HFFc6 (cell line): ENCODE data around the gene ECSCR. TPM values are rescaled to one million over a fixed set of nuclear protein-coding genes. Genes with fewer than 3 reads are reported as not detected.

Source experiments
- DNase-seq: peaks from one replicate; pipeline ENCODE4 v3.0.0-alpha.2; 2018
- H3K27ac Mint-ChIP-seq: 2 replicates; pipeline ENCODE4 v1.8.0; 2020; ENCODE audit warnings: mild to moderate bottlenecking, mixed read lengths
- H3K27me3 Mint-ChIP-seq: 2 replicates; pipeline ENCODE4 v1.8.0; 2021; ENCODE audit warnings: mild to moderate bottlenecking, moderate library complexity, mixed read lengths; ENCODE audit not compliant: insufficient read depth
- H3K36me3 Mint-ChIP-seq: 2 replicates; pipeline ENCODE4 v1.8.0; 2021; ENCODE audit warnings: low read depth, mixed read lengths
- H3K4me1 Mint-ChIP-seq: 2 replicates; pipeline ENCODE4 v1.8.0; 2020; ENCODE audit warnings: low read depth, mixed read lengths
- H3K4me3 Mint-ChIP-seq: 2 replicates; pipeline ENCODE4 v1.8.0; 2020; ENCODE audit warnings: mild to moderate bottlenecking, moderate library complexity, mixed read lengths
- H3K9me3 Mint-ChIP-seq: 2 replicates; pipeline ENCODE4 v1.8.0; 2020; ENCODE audit warnings: mild to moderate bottlenecking, mixed read lengths
- CTCF ChIP-seq: fragments of 200-600 bp; sonication (generic); IDR thresholded peaks from 2 replicates; pipeline ENCODE4 v1.5.0; 2021; ENCODE audit warnings: antibody characterized with exemption, mild to moderate bottlenecking
- total RNA-seq, 6 experiments: library from RNA; stranded (reverse); fragmentation: NEBNext Ultra II Directional; extraction: Animal tissue kit (Norgen Biotek cat#: 25700); gene quantifications; 2 replicates in 1 of 6; 3 replicates in 5 of 6; pipeline ENCODE4 v1.2.3, GENCODE V29; 2021

The ECSCR gene
- total RNA-seq, 6 experiments from 2014 or later, result 0.28 to 0.91 (median 0.83) TPM

GRCh38 chr5:139453683-139454567 lies 8.6 kb downstream of the ECSCR start:
- no peaks in the 10 kb centered on the region for H3K36me3 Mint-ChIP-seq
- no peak for TF ChIP-seq CTCF
- no peak overlapping the region for H3K4me3 Mint-ChIP-seq
- no peak for DNase-seq
- no peak overlapping the region for H3K27ac Mint-ChIP-seq
- H3K4me1 Mint-ChIP-seq, result peaks cover 5% of the 10 kb centered on the region
- no peaks in the 10 kb centered on the region for H3K27me3 Mint-ChIP-seq
- no peaks in the 10 kb centered on the region for H3K9me3 Mint-ChIP-seq

- TF ChIP-seq CTCF, result no peak
- no peak overlapping the region for H3K4me3 Mint-ChIP-seq
- no peaks in the 10 kb centered on the region for H3K9me3 Mint-ChIP-seq
- no peaks in the 10 kb centered on the region for H3K27me3 Mint-ChIP-seq
- no peak for DNase-seq
- H3K36me3 Mint-ChIP-seq, result no peaks in the 10 kb centered on the region
- peaks cover 9% of the 10 kb centered on the region for H3K4me1 Mint-ChIP-seq
- H3K27ac Mint-ChIP-seq, result no peak overlapping the region
These were observed 10.5 kb downstream of the ECSCR start for GRCh38 chr5:139451878-139452660.

GRCh38 chr5:139451176-139451575 lies 11.4 kb downstream of the ECSCR start:
- H3K9me3 Mint-ChIP-seq, result no peaks in the 10 kb centered on the region
- H3K4me1 Mint-ChIP-seq, result peaks cover 18% of the 10 kb centered on the region
- H3K27ac Mint-ChIP-seq, result no peak overlapping the region
- H3K27me3 Mint-ChIP-seq, result no peaks in the 10 kb centered on the region
- no peaks in the 10 kb centered on the region for H3K36me3 Mint-ChIP-seq
- TF ChIP-seq CTCF, result no peak
- H3K4me3 Mint-ChIP-seq, result no peak overlapping the region
- no peak for DNase-seq

GRCh38 chr5:139446956-139447779 lies 15.4 kb downstream of the ECSCR start:
- H3K36me3 Mint-ChIP-seq, result no peaks in the 10 kb centered on the region
- peak overlapping the region; percentile 60 for H3K27ac Mint-ChIP-seq
- H3K9me3 Mint-ChIP-seq, result no peaks in the 10 kb centered on the region
- H3K4me1 Mint-ChIP-seq, result peaks cover 58% of the 10 kb centered on the region
- no peak for TF ChIP-seq CTCF
- DNase-seq, result peak; percentile 57
- H3K27me3 Mint-ChIP-seq, result peaks cover 3% of the 10 kb centered on the region; the same call in 1 of the 2 replicates
- no peak overlapping the region; the same call in 1 of the 2 replicates for H3K4me3 Mint-ChIP-seq
